ENCODE data around the gene ADAMTS8. TPM values are rescaled to one million over a fixed set of nuclear protein-coding genes. Genes with fewer than 3 reads are reported as not detected.

ADAMTS8 gene
- total RNA-seq, 2 experiments from 2014 or later, result not detected

- POLR2A ChIA-PET, result no interaction called here
- CTCF ChIA-PET, result no interaction called here
- DNase-seq, result no peak
- Mint-ChIP-seq H3K9me3 (no peaks in the 10 kb centered on the region), H3K4me1 (ENCODE audit: low read depth) (peaks cover 22% of the 10 kb centered on the region), H3K27me3 (no peaks in the 10 kb centered on the region), H3K4me3 (no peak overlapping the region), H3K27ac (no peak overlapping the region), H3K36me3 (ENCODE audit: low read depth) (no peaks in the 10 kb centered on the region)
- TF ChIP-seq CTCF (IDR thresholded peaks at IDR 0.05), result no peak
- intact Hi-C loops (cut with micrococcal nuclease), result no loop called here
- no peak for ATAC-seq
Observed at GRCh38 chr11:130386056-130386455, 42.4 kb downstream of the ADAMTS8 start.

- Mint-ChIP-seq H3K9me3 (no peaks in the 10 kb centered on the region), H3K36me3 (ENCODE audit: low read depth) (no peaks in the 10 kb centered on the region), H3K27me3 (no peaks in the 10 kb centered on the region), H3K4me3 (no peak overlapping the region), H3K4me1 (ENCODE audit: low read depth) (peaks cover 8% of the 10 kb centered on the region), H3K27ac (no peak overlapping the region)
- ATAC-seq (no peak), DNase-seq (no peak)
- CTCF ChIA-PET, result interaction anchor here (1.4 kb wide), 1 partner anchor 171 kb away, joined by 4 read pairs; no protein-coding TSS in a partner anchor
- POLR2A ChIA-PET, result no interaction called here
- intact Hi-C loops (cut with micrococcal nuclease), result no loop called here
- TF ChIP-seq CTCF (IDR thresholded peaks at IDR 0.05), result no peak
Observed at GRCh38 chr11:130383344-130384211, 44.8 kb downstream of the ADAMTS8 start.

GRCh38 chr11:130381317-130381716 lies 47.1 kb downstream of the ADAMTS8 start:
- no peak for TF ChIP-seq CTCF (IDR thresholded peaks at IDR 0.05)
- H3K9me3 Mint-ChIP-seq, result no peaks in the 10 kb centered on the region
- H3K36me3 Mint-ChIP-seq (ENCODE audit: low read depth), result no peaks in the 10 kb centered on the region
- ATAC-seq, result no peak
- no peak overlapping the region for H3K4me3 Mint-ChIP-seq
- DNase-seq, result no peak
- CTCF ChIA-PET, result no interaction called here
- intact Hi-C loops (cut with micrococcal nuclease), result no loop called here
- H3K4me1 Mint-ChIP-seq (ENCODE audit: low read depth), result peaks cover 3% of the 10 kb centered on the region
- H3K27ac Mint-ChIP-seq, result no peak overlapping the region
- H3K27me3 Mint-ChIP-seq, result no peaks in the 10 kb centered on the region
- POLR2A ChIA-PET, result no interaction called here

- no peaks in the 10 kb centered on the region for H3K36me3 Mint-ChIP-seq (ENCODE audit: low read depth)
- H3K27ac Mint-ChIP-seq, result no peak overlapping the region
- H3K4me1 Mint-ChIP-seq (ENCODE audit: low read depth), result peaks cover 3% of the 10 kb centered on the region
- no peaks in the 10 kb centered on the region for H3K27me3 Mint-ChIP-seq
- DNase-seq (no peak), ATAC-seq (no peak)
- intact Hi-C loops (cut with micrococcal nuclease), result no loop called here
- H3K9me3 Mint-ChIP-seq, result no peaks in the 10 kb centered on the region
- ChIA-PET CTCF (no interaction called here), POLR2A (no interaction called here)
- no peak for TF ChIP-seq CTCF (IDR thresholded peaks at IDR 0.05)
- H3K4me3 Mint-ChIP-seq, result no peak overlapping the region
Observed at GRCh38 chr11:130380778-130381177, 47.6 kb downstream of the ADAMTS8 start.

GRCh38 chr11:130379276-130379675 lies 49.1 kb downstream of the ADAMTS8 start:
- DNase-seq (no peak), ATAC-seq (no peak)
- no peaks in the 10 kb centered on the region for H3K36me3 Mint-ChIP-seq (ENCODE audit: low read depth)
- H3K4me3 Mint-ChIP-seq, result no peak overlapping the region
- ChIA-PET POLR2A (no interaction called here), CTCF (no interaction called here)
- TF ChIP-seq CTCF (IDR thresholded peaks at IDR 0.05), result no peak
- intact Hi-C loops (cut with micrococcal nuclease), result no loop called here
- H3K27me3 Mint-ChIP-seq, result no peaks in the 10 kb centered on the region
- no peaks in the 10 kb centered on the region for H3K9me3 Mint-ChIP-seq
- peaks cover 3% of the 10 kb centered on the region for H3K4me1 Mint-ChIP-seq (ENCODE audit: low read depth)
- no peak overlapping the region for H3K27ac Mint-ChIP-seq

All from activated CD8-positive, alpha-beta T cell treated with anti-CD3 and anti-CD28 coated beads for 36 hours (primary cell).